ENCODE results near the gene SLC39A11.

Gene SLC39A11

GRCh38 chr17:72921347-72922054 lies 171.0 kb downstream of the SLC39A11 start:
- no peak for DNase-seq (ENCODE audit: low spot score)
- no peak for TF ChIP-seq CTCF (IDR thresholded peaks at IDR 0.05; ENCODE audit: extremely low read depth, insufficient read depth, missing control alignments)
- in situ Hi-C loops (cut with MboI; ENCODE audit: low pct_unique_long_range_greater_than_20kb, low sequenced_read_pairs, unreplicated experiment), result no loop called here

GRCh38 chr17:72920513-72920912 lies 172.0 kb downstream of the SLC39A11 start:
- in situ Hi-C loops (cut with MboI; ENCODE audit: low pct_unique_long_range_greater_than_20kb, low sequenced_read_pairs, unreplicated experiment), result no loop called here
- TF ChIP-seq CTCF (IDR thresholded peaks at IDR 0.05; ENCODE audit: extremely low read depth, insufficient read depth, missing control alignments), result no peak
- DNase-seq (ENCODE audit: low spot score), result no peak

GRCh38 chr17:72916991-72917390 lies 175.5 kb downstream of the SLC39A11 start:
- TF ChIP-seq CTCF (IDR thresholded peaks at IDR 0.05; ENCODE audit: extremely low read depth, insufficient read depth, missing control alignments), result no peak
- in situ Hi-C loops (cut with MboI; ENCODE audit: low pct_unique_long_range_greater_than_20kb, low sequenced_read_pairs, unreplicated experiment), result no loop called here
- no peak for DNase-seq (ENCODE audit: low spot score)

- in situ Hi-C loops (cut with MboI; ENCODE audit: low pct_unique_long_range_greater_than_20kb, low sequenced_read_pairs, unreplicated experiment), result no loop called here
- no peak for DNase-seq (ENCODE audit: low spot score)
- no peak for TF ChIP-seq CTCF (IDR thresholded peaks at IDR 0.05; ENCODE audit: extremely low read depth, insufficient read depth, missing control alignments)
Measured at GRCh38 chr17:72915625-72916081, 176.8 kb downstream of the SLC39A11 start.

GRCh38 chr17:72913142-72913682 lies 179.3 kb downstream of the SLC39A11 start:
- in situ Hi-C loops (cut with MboI; ENCODE audit: low pct_unique_long_range_greater_than_20kb, low sequenced_read_pairs, unreplicated experiment), result no loop called here
- TF ChIP-seq CTCF (IDR thresholded peaks at IDR 0.05; ENCODE audit: extremely low read depth, insufficient read depth, missing control alignments), result no peak
- no peak for DNase-seq (ENCODE audit: low spot score)

- no peak for DNase-seq (ENCODE audit: low spot score)
- in situ Hi-C loops (cut with MboI; ENCODE audit: low pct_unique_long_range_greater_than_20kb, low sequenced_read_pairs, unreplicated experiment), result no loop called here
- no peak for TF ChIP-seq CTCF (IDR thresholded peaks at IDR 0.05; ENCODE audit: extremely low read depth, insufficient read depth, missing control alignments)
Measured at GRCh38 chr17:72906306-72906705, 186.2 kb downstream of the SLC39A11 start.
